Mesothelial cell of epicardium (in vitro differentiated cells): ENCODE results near the gene CCNH. TPM values are rescaled to one million over a fixed set of nuclear protein-coding genes. Genes with fewer than 3 reads are reported as not detected.

Experiments
- DNase-seq, 2 experiments: peaks; one replicate each; pipeline ENCODE4 v3.0.0; 2021; ENCODE audit warnings: low spot score in 2 of 2; ENCODE audit not compliant: unreplicated experiment in 2 of 2
- H3K27ac Mint-ChIP-seq: 2 replicates; pipeline ENCODE4 v1.8.0; 2021; ENCODE audit warnings: mixed read lengths
- H3K27me3 Mint-ChIP-seq: 2 replicates; pipeline ENCODE4 v1.8.0; 2021; ENCODE audit warnings: low read depth, mixed read lengths
- H3K36me3 Mint-ChIP-seq: 2 replicates; pipeline ENCODE4 v1.8.0; 2021; ENCODE audit warnings: mixed read lengths
- H3K4me1 Mint-ChIP-seq: 2 replicates; pipeline ENCODE4 v1.8.0; 2021; ENCODE audit warnings: mixed read lengths
- H3K4me3 Mint-ChIP-seq: 2 replicates; pipeline ENCODE4 v1.8.0; 2021; ENCODE audit warnings: mild to moderate bottlenecking, moderate library complexity, mixed read lengths
- H3K9me3 Mint-ChIP-seq: 2 replicates; pipeline ENCODE4 v1.8.0; 2021; ENCODE audit warnings: mixed read lengths
- CTCF ChIP-seq: fragments of 200-600 bp; sonication (generic); IDR thresholded peaks from one replicate; pipeline ENCODE4 v1.5.0; 2021; ENCODE audit warnings: antibody characterized with exemption; ENCODE audit not compliant: unreplicated experiment
- total RNA-seq: library from RNA; stranded (reverse); gene quantifications from 3 replicates; pipeline ENCODE4 v1.2.1, GENCODE V29; 2021

Gene CCNH
- total RNA-seq, 1 donor from 2014 or later: 41.8 TPM

- H3K27ac Mint-ChIP-seq: no peak overlapping the region
- peaks cover 4% of the 10 kb centered on the region for H3K9me3 Mint-ChIP-seq
- TF ChIP-seq CTCF: no peak
- no peak for DNase-seq
- no peaks in the 10 kb centered on the region for H3K27me3 Mint-ChIP-seq
- H3K4me1 Mint-ChIP-seq: no peaks in the 10 kb centered on the region
- peaks cover 38% of the 10 kb centered on the region for H3K36me3 Mint-ChIP-seq
- no peak overlapping the region for H3K4me3 Mint-ChIP-seq
Measured at GRCh38 chr5:87398981-87399614, 13.6 kb downstream of the CCNH start.

- DNase-seq: no peak
- Mint-ChIP-seq H3K27me3 (no peaks in the 10 kb centered on the region), H3K4me1 (no peaks in the 10 kb centered on the region), H3K27ac (peak overlapping the region; percentile 22), H3K9me3 (no peaks in the 10 kb centered on the region), H3K36me3 (peaks cover 52% of the 10 kb centered on the region), H3K4me3 (no peak overlapping the region)
- TF ChIP-seq CTCF: no peak
Measured at GRCh38 chr5:87394411-87395165, 18.1 kb downstream of the CCNH start.

- no peaks in the 10 kb centered on the region for H3K9me3 Mint-ChIP-seq
- no peak overlapping the region for H3K4me3 Mint-ChIP-seq
Measured at GRCh38 chr5:87393331-87393730, 19.4 kb downstream of the CCNH start.

GRCh38 chr5:87392801-87393200 lies 19.9 kb downstream of the CCNH start:
- no peak for TF ChIP-seq CTCF
- no peak for DNase-seq
- Mint-ChIP-seq H3K36me3 (peaks cover 48% of the 10 kb centered on the region), H3K4me1 (no peaks in the 10 kb centered on the region), H3K27ac (peak overlapping the region; percentile 10), H3K27me3 (no peaks in the 10 kb centered on the region), H3K9me3 (no peaks in the 10 kb centered on the region), H3K4me3 (no peak overlapping the region)

More at GRCh38 chr5:87393331-87393730, 19.4 kb downstream of the CCNH start:
- Mint-ChIP-seq H3K27me3 (no peaks in the 10 kb centered on the region), H3K36me3 (peaks cover 48% of the 10 kb centered on the region), H3K27ac (no peak overlapping the region), H3K4me1 (no peaks in the 10 kb centered on the region)
- DNase-seq: no peak
- TF ChIP-seq CTCF: no peak

- H3K27me3 Mint-ChIP-seq: no peaks in the 10 kb centered on the region
- H3K4me1 Mint-ChIP-seq: no peaks in the 10 kb centered on the region
- DNase-seq: no peak
- H3K27ac Mint-ChIP-seq: no peak overlapping the region
- peaks cover 51% of the 10 kb centered on the region for H3K36me3 Mint-ChIP-seq
- no peaks in the 10 kb centered on the region for H3K9me3 Mint-ChIP-seq
- H3K4me3 Mint-ChIP-seq: no peak overlapping the region
- no peak for TF ChIP-seq CTCF
Measured at GRCh38 chr5:87392170-87392569, 20.6 kb downstream of the CCNH start.
